ENCODE data around the gene CIDEC. TPM values are rescaled to one million over a fixed set of nuclear protein-coding genes. Genes with fewer than 3 reads are reported as not detected.
"Not testable (repeated sequence)": the region's sequence is repeated elsewhere in the genome, so short reads cannot be mapped to it uniquely, and the experiment has no call there.

CIDEC gene
- total and polyA plus RNA-seq, 12 donors, result 0.27 to 25.3 (median 4.7) TPM; not detected in 1

- WGBS, 2 donors, result 97 to 99% methylated on average over 3 of the region's 3 CpGs
- ATAC-seq (no peak), DNase-seq (no peak)
- no peak overlapping the region for H3K27ac ChIP-seq
- no peak for TF ChIP-seq CTCF (IDR thresholded peaks at IDR 0.05)
- no peak overlapping the region for H3K4me3 ChIP-seq
- intact Hi-C loops (cut with DNase I), result no loop called here
- H3K4me1 ChIP-seq, result peaks cover 0 to 4% (median 0%) of the 10 kb centered on the region in 9 donors
- H3K27me3 ChIP-seq, result peaks cover 0 to 4% (median 0%) of the 10 kb centered on the region in 7 donors
- no peaks in the 10 kb centered on the region for H3K36me3 ChIP-seq
- H3K9me3 ChIP-seq, result no peaks in the 10 kb centered on the region
These were observed 24.5 kb downstream of the CIDEC start for GRCh38 chr3:9855594-9855993.

DNA sequence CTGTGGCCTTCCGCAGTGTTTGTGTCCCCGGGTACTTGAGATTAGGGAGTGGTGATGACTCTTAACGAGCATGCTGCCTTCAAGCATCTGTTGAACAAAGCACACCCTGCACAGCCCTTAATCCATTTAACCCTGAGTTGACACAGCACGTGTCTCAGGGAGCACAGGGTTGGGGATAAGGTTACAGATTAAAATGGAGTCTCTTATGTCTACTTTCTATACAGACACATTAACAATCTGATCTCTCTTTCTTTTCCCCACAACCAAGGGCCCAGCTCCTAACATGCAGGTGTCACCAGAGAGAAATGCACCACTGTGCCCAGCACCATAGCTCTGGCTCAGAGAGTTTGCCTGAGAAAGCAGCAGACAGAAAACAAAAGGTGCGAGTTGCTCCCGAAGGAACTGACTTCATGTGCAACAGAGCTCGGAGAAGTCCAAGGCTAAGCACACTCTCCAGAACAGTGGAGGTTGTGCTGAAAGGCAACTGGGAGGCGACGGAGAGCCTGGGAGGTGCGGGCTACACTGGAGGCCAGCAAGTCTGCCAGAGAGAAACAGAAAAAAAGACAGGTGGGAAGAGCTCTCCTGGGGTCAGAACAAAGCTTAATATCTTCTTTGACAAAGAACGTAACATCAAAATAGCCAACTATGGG, 25.6 kb downstream of the CIDEC start:
- H3K4me1 ChIP-seq; DNase-seq; H3K9me3 ChIP-seq; H3K27me3 ChIP-seq; ATAC-seq; H3K4me3 ChIP-seq; intact Hi-C loops (cut with DNase I); H3K27ac ChIP-seq; H3K36me3 ChIP-seq: not testable (repeated sequence)
- 73 to 75% methylated on average over 11 of the region's 11 CpGs for WGBS, 2 donors

- TF ChIP-seq CTCF (IDR thresholded peaks at IDR 0.05), result no peak
- Histone ChIP-seq H3K4me1 (peaks cover 0 to 4% (median 0%) of the 10 kb centered on the region in 9 donors), H3K36me3 (no peaks in the 10 kb centered on the region), H3K9me3 (no peaks in the 10 kb centered on the region), H3K27me3 (peaks cover 0 to 4% (median 0%) of the 10 kb centered on the region in 7 donors), H3K4me3 (no peak overlapping the region), H3K27ac (no peak overlapping the region)
- ATAC-seq (no peak), DNase-seq (no peak)
- 96% methylated on average over 6 of the region's 6 CpGs for WGBS, 2 donors
- intact Hi-C loops (cut with DNase I), result no loop called here
These were observed 27.5 kb downstream of the CIDEC start for GRCh38 chr3:9852528-9852927.

DNA sequence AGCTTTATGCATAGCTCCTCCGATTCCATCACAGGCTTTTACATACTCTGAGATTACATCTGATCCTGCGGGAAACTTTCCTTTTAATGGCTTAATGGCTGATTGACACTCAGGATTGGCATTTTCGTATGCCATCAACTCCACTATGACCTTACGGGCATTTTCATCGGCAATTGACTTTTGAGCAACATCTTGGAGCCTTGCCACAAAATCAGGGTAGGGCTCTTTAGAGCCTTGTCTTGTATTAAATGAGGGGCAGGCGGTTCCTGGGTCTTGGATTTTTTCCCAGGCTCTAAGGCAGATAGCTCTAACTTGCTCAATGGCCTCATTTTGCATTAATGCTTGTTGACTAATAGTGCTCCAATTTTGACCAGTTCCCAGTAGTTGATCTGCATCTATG, 28.1 kb downstream of the CIDEC start:
- H3K27ac ChIP-seq; DNase-seq; H3K9me3 ChIP-seq; H3K36me3 ChIP-seq; ATAC-seq; intact Hi-C loops (cut with DNase I); H3K27me3 ChIP-seq; H3K4me1 ChIP-seq; H3K4me3 ChIP-seq: not testable (repeated sequence)
- WGBS, 2 donors, result 48 to 53% methylated on average over 6 of the region's 6 CpGs

- H3K9me3 ChIP-seq; H3K4me1 ChIP-seq; H3K4me3 ChIP-seq; DNase-seq; H3K27me3 ChIP-seq; intact Hi-C loops (cut with DNase I); H3K36me3 ChIP-seq; ATAC-seq; H3K27ac ChIP-seq: not testable (repeated sequence)
- 87 to 91% methylated on average over 6 of the region's 6 CpGs for WGBS, 2 donors
These were observed 28.7 kb downstream of the CIDEC start for GRCh38 chr3:9851383-9851782.

GRCh38 chr3:9848860-9849259, 31.2 kb downstream of the CIDEC start:
- TF ChIP-seq CTCF (IDR thresholded peaks at IDR 0.05), result peak; percentile 34 to 72 (median 60)

GRCh38 chr3:9847870-9848269, 32.2 kb downstream of the CIDEC start:
- not testable (repeated sequence) for ATAC-seq, H3K27ac ChIP-seq, DNase-seq, H3K9me3 ChIP-seq, H3K27me3 ChIP-seq, H3K4me3 ChIP-seq, H3K36me3 ChIP-seq
- intact Hi-C loops (cut with DNase I), result loop anchor here in 3 of 10 donors (5.0 to 10.0 kb wide), 4 partner anchors 67 to 177 kb away; partner anchors contain the start of genes IL17RC (in 2 of the 3) and FANCD2 (in 1 of the 3)
- peaks cover 0 to 14% (median 7%) of the 10 kb centered on the region in 9 donors for H3K4me1 ChIP-seq
- WGBS, 2 donors, result 41 to 57% methylated on average over 7 to 8 of the region's 9 CpGs

More at GRCh38 chr3:9848860-9849259, 31.2 kb downstream of the CIDEC start:
- intact Hi-C loops (cut with DNase I), result loop anchor here in 3 of 10 donors (5.0 to 10.0 kb wide), 4 partner anchors 66 to 176 kb away; partner anchors contain the start of genes IL17RC (in 2 of the 3) and FANCD2 (in 1 of the 3)
- not testable (repeated sequence) for H3K27me3 ChIP-seq, H3K27ac ChIP-seq, DNase-seq, H3K36me3 ChIP-seq, H3K9me3 ChIP-seq, H3K4me1 ChIP-seq, ATAC-seq, H3K4me3 ChIP-seq
- WGBS, 2 donors, result 43 to 48% methylated on average over 4 of the region's 4 CpGs
